GM21528 (cell line): Measurements from ENCODE around the gene ENTPD2.

ENCODE experiments used
- ATAC-seq: cut with Tn5 transposase; IDR thresholded peaks from one replicate; pipeline ENCODE4 v1.9.1; 2021; ENCODE audit warnings: mild to moderate bottlenecking, moderate library complexity; ENCODE audit not compliant: unreplicated experiment, low FRiP score

The ENTPD2 gene

DNA sequence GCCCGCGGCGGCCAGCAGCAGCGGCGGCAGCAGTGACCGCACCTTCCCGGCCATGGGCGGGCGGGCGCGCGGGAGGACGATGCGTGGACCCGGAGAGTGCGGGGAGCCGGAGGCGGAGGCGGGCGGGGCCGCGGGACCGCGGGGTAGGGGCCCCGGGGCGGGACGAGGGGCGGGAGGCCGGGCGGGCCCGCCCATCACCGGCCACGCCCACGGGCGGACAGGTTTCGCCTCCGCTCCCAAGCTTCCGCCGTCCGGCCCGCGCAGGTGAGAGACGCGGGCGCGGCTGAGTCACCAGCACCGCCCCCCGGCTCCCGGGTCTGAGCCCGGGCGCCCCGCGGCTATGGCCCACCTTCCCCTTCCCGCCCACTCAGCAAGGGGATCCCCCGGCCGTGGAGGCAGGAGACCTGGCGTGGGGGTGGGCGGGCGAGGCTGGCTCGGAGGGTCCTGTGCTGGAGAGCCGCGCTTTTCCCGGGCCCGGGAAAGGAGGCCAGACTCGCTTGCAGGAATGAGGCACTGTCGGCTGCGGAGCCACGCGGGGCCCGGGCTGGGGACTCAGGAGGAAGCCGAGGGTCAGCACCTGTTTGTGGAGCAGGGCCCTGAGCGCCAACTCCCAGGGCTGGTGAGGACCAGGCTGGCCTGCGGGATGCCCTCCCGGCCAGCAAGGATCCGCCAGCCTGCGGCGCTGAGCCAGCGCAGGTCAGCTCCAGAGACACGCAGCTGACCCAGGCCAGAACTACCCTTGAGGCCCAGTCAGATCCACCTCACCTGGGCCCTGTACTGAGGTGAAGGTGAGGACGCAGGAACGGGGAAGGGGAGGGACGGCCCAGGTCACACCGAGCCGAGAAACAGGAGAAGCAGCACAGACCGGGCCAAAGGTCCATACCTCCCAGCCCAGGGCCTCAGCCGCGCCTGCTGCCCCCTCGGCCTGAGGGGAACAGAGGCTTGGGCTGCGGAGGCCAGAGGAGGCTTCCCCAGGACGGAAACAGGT, at the start of gene ENTPD2:
Gene ENTPD2 (minus strand): TSS at position 118 of the 988 bp plus-strand sequence. CDS start 64 bp downstream, at position 54.
- ATAC-seq: no peak

GRCh38 chr9:137103206-137103999, 49.5 kb upstream of the ENTPD2 start:
- no peak for ATAC-seq

- no peak for ATAC-seq
These were observed 45.4 kb upstream of the ENTPD2 start for GRCh38 chr9:137099231-137099630.

- ATAC-seq: no peak
These were observed 44.1 kb upstream of the ENTPD2 start for GRCh38 chr9:137097761-137098462.

DNA sequence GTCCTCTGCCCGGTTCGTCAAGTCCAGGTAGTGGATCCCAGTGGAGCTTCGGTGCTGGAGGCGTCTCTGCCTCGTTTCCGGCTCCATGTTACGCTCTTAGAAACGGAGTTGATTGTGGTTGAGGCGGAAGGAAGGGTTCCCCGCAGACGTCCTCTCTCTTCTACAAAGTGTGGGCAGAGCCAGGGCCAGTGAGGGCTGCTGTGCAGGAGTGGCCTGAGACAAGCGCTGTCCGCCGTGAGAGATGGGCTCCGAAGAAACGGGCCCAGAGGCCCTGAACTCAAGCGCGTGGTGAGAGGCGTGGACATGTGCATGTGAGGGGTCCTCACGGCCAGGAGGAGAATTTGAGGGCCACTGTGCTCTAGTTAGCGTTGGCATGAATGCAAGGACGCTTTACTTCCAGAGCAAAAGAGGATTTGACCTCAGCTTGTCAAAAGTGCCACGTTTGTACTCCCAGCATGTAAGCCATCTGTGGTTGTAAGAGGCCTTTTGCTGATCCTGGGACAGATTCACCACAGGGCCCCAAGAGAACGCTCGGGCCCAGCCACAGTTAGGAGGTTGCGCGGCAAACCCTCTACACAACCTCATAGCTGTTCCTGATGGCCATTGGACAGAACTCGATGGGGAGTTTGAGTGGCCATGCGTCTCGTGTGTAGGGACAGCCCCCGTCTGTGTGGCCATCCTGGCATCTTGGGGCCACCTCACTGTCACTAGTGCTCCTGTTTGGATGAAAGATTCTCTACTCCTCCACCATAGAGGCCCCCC, 43.1 kb upstream of the ENTPD2 start:
- ATAC-seq: no peak

GRCh38 chr9:137095664-137096517, 42.0 kb upstream of the ENTPD2 start:
- peak; percentile 79 for ATAC-seq

DNA sequence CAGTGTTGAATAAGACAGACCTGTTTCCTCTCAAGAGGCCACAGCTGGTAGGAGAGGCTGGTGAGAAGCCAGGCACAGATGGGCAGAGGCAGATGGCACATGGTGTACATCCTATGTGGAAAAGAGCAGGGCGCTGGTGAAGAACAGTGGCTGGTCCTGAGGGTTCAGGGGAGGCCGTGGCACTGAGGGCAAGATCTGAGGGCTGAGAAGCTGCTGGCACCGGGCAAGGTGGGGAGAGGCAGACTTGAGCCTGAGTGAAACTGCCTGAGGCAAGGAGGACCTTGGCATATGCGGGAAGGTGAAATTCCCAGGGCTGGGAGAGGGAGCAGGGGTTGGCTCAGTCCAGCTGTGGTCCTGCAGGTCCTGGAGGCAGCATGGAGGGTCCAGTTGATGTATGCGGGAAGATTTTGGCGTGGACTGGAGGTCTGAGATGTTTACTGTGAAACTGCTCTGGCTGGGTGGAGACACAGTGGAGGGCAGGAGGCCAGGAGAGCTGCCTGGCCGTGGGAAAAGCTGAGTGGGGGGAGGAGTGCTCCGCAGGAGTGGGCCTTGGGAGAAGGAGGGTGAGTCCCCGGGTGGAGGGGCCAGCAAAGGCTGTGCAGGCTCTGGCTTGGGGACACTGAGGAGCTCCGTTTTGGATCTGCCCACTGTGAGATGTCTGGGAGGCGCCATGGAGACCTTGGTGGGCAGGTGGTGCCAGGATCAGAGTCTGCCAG, 35.5 kb upstream of the ENTPD2 start:
- no peak for ATAC-seq

- ATAC-seq: no peak
These were observed 34.3 kb upstream of the ENTPD2 start for GRCh38 chr9:137088121-137088520.

DNA sequence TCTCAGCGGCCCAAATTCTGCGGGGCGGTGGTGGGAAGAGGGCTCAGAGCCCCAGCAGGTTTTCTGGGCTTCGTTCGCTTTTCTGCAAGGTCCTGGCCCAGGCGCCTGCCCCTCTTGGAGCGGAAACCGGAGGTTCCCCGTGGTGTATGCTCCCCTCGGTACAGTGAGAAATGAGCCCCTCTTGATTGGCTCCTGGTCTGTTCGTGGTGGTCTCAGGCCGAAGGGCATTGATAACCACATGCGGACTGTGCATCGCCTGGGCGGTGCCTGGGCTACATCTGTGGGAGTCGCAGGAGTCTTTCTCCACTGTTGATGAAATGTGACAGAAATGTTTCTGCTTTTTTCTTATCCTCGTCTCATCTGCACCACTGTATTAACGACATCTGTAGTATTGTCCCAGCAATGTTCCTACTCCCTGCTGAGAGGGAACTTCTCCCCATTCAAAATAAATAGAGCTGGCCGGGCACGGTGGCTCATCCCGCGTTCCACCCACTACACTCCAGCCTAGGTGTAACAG, 33.6 kb upstream of the ENTPD2 start:
- ATAC-seq: peak; percentile 3

DNA sequence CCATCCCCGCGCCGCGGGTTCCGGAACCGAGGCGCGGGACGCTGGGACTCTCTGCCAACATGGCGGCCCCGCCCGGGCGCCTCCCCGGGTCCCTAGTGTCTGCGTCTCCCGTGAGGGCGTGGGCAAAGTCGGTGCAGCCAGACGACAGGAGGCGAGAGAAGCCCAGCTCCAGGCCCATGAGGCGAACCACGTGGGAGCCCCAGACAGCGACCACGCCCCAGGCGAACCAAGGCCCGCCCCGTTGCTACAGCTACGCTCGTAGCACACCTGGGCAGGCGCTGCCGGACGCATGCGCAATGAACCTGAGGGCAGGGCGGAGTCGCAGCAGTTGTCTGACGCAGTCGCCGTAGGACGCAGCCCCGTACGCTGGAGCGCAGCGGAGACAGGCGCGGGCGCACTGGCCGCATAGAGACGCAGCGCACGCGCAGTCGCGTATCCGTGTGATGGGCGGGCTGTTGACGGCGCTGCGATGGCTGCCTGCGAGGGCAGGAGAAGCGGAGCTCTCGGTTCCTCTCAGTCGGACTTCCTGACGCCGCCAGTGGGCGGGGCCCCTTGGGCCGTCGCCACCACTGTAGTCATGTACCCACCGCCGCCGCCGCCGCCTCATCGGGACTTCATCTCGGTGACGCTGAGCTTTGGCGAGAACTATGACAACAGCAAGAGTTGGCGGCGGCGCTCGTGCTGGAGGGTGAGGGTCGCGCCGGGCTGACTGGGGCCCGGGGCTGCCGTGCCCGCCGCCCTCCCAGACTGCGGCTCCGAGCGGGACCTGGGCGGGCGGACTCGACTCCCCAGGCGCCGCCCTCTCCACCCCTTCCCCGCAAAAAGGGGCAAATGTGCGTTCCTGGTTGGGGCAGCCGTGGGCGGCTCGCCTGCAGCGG, 32.9 kb upstream of the ENTPD2 start, which contains the start of gene MAN1B1:
Gene MAN1B1 (plus strand): TSS at position 455 of the 878 bp plus-strand sequence. CDS start 15 bp downstream, at position 470.
- ATAC-seq: peak; percentile 77

GRCh38 chr9:137085920-137086530, 32.2 kb upstream of the ENTPD2 start:
- peak; percentile 12 for ATAC-seq

- no peak for ATAC-seq
These were observed 30.7 kb upstream of the ENTPD2 start for GRCh38 chr9:137084526-137084925.

DNA sequence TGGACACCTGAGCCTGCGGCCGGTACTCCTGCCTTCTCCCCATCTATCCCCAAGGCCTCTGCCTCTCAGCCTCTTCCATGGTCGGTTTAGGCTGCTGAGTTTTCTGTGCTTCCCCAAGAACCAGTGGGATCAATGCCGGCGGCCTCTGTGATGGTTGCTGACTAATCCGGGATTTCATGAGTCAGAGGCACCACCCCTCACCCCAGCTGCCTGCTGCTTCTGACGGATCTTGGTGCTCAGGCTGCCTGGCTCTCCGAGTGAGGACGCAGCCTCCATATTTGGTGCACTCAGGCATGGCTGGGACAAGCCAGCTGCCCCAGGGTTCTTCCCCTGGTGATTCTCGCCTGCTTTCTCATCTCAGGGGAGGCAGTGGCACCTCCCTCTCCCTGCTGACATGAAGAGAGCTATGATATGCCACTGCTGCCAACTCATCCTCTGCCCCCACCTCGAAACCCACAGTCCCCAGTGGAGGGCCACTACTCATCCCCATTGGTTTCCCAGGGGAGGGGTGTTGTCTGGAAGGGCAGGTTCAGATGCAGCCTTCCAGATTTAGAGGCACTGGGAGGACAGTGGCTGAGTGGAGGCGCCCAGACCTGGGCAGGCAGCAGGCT, 29.6 kb upstream of the ENTPD2 start:
- no peak for ATAC-seq

DNA sequence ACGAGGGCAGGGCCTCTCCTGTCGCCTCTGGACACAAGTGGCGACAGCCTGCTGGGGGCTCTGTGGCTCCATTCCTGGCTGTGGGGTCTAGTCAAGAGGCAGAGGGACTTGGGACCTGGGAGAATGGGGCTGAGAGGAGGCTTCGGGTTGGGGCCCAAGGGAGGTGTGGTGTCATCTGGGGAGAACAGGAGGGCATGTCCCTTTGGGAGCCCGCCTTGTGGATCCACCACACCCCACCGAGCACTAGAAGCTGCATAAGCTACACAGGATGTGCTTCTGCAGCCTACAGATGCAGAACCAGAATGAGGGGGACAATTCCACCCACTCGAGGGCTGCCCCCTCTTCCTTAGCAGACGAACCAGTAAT, 29.0 kb upstream of the ENTPD2 start:
- ATAC-seq: no peak

DNA sequence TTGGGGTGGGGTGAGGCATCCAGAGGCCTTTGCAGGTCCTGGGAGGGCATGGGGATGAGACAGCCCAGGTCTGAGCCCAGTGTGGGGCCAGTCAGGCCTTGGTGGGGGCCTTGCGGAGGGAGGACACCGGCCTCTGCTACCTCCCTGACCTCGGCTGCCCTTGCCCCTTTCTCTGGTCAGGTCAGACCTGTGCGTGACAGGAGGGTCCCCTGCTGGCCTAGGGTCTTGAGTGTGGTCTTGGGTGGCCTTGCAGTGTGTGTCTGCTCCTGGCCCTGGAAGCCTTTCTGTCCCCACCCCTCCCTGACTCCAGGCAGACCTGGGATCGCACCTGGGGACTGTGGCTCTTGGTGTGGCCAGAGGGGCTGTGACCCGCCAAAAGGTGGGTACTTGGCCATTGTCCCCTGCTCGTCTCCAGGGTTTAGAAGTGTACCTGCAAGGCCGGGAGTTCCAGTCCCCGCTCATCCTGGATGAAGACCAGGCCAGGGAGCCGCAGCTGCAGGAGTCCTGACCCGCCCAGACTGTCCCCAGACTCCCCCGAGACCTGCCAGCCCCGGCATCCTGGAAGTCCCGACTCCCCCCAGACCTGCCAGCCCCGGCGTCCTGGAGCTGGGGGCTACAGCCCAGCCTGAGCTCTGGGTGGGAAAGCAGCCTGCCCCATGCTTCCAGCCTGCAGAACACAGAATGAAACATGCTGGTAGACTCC, 28.5 kb upstream of the ENTPD2 start:
- ATAC-seq: no peak
